Ishikawa (cell line): ENCODE data around the gene GLI3.

ENCODE experiments used
- CEBPB ChIP-seq: IDR thresholded peaks from 2 replicates; pipeline ENCODE4 v1.6.1; 2012
- CREB1 ChIP-seq: IDR thresholded peaks from 2 replicates; pipeline ENCODE4 v1.6.1; 2012; ENCODE audit warnings: low read depth
- EGR1 ChIP-seq: IDR thresholded peaks from 2 replicates; pipeline ENCODE4 v1.6.1; 2012
- EP300 ChIP-seq: IDR thresholded peaks from 2 replicates; pipeline ENCODE4 v1.6.1; 2012; ENCODE audit warnings: borderline replicate concordance
- FOXM1 ChIP-seq: IDR thresholded peaks from 2 replicates; pipeline ENCODE4 v1.6.1; 2012; ENCODE audit warnings: low read depth, borderline replicate concordance
- MAX ChIP-seq: IDR thresholded peaks from 2 replicates; pipeline ENCODE4 v1.6.1; 2012
- NFIC ChIP-seq: IDR thresholded peaks from 2 replicates; pipeline ENCODE4 v1.6.1; 2012
- RAD21 ChIP-seq: IDR thresholded peaks from 2 replicates; pipeline ENCODE4 v1.6.1; 2012; ENCODE audit warnings: low read depth
- REST ChIP-seq: IDR thresholded peaks from 2 replicates; pipeline ENCODE4 v1.6.1; 2012; ENCODE audit warnings: low read depth, mild to moderate bottlenecking
- TAF1 ChIP-seq: IDR thresholded peaks from 2 replicates; pipeline ENCODE4 v1.6.1; 2012; ENCODE audit warnings: low read depth, mild to moderate bottlenecking
- TCF12 ChIP-seq: IDR thresholded peaks from 2 replicates; pipeline ENCODE4 v1.6.1; 2012; ENCODE audit warnings: low read depth
- TEAD4 ChIP-seq: IDR thresholded peaks from 2 replicates; pipeline ENCODE4 v1.6.1; 2012
- USF1 ChIP-seq: IDR thresholded peaks from 2 replicates; pipeline ENCODE4 v1.6.1; 2012
- YY1 ChIP-seq: IDR thresholded peaks from 2 replicates; pipeline ENCODE4 v1.6.1; 2012; ENCODE audit warnings: low read depth
- ZBTB7A ChIP-seq: IDR thresholded peaks from 2 replicates; pipeline ENCODE4 v1.6.1; 2012; ENCODE audit warnings: low read depth

The GLI3 gene

DNA sequence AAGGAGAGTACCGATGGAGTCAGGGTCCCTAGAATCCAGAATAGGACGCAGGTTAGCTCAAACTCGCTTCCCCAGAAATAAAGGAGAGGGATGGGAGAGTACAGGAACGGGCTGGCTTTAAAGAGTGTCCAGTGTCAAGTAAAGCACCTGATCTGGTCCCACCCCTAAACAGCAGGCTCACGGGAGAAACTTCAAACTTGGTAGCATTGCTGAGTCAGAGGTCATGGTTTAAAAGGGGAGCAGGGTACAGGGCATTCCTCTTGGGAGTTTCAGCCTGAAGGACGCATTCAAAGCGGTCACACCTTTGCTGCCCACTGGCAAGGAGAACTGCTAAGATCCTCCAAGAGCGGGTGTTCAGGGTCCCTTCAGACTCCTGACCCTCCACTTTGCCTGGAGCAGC is 140.7 kb downstream of the GLI3 start:
- TF ChIP-seq USF1: no peak
- TF ChIP-seq EP300: no peak
- no peak for TF ChIP-seq FOXM1
- TF ChIP-seq REST: no peak
- no peak for TF ChIP-seq NFIC
- TF ChIP-seq MAX: no peak
- no peak for TF ChIP-seq CREB1
- TF ChIP-seq TCF12: no peak
- TF ChIP-seq ZBTB7A: no peak
- no peak for TF ChIP-seq TEAD4
- TF ChIP-seq CEBPB: no peak
- TF ChIP-seq TAF1: no peak

DNA sequence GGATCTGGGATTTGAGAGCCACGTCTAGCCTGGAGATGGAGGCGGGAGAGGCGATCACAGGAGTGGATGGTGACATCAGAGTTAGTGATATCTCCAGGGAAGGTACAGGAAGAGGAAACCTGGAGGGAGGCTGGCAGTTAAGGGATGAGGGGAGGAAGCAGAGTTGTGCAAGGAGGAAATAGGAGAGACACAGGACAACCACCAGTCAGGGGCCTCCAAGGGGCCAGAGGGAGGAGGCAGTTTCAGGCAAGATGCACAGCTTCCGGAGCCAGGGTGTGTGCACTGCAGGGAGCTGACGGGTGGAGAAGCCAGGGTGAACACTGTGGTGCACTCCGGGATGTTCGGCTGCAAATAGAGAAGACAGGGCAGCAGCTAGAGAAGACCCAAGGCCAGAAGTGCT is 141.2 kb downstream of the GLI3 start:
- no peak for TF ChIP-seq EP300
- no peak for TF ChIP-seq TCF12
- TF ChIP-seq TEAD4: no peak
- TF ChIP-seq ZBTB7A: no peak
- TF ChIP-seq USF1: no peak
- TF ChIP-seq FOXM1: no peak
- no peak for TF ChIP-seq YY1
- TF ChIP-seq CREB1: no peak

DNA sequence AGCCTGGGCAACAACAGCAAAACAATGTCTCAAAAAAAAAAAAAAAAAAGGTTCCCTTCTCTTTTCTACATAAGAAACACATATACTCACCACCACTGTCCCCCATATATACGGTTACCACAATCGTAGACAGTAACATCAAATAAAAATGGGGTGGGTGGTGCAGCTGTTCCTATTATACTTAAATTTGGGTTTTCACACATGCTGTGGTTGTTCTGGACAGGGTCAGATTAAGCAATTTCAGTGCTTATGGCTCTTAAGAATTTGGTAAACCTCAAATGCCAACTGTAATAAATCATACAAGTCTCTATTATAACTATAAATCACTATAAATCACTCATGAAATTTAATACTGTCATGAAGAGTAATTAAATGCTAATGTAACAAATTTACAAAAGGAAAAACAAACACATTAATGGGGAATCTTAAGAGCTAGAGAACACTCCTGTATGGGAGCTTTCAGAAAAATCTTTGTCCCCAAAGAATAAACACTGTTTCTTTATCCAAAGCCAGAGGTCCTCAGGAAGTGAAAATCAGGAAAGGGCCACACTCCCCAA is 143.6 kb downstream of the GLI3 start:
- TF ChIP-seq TAF1 (no peak), NFIC (no peak)

DNA sequence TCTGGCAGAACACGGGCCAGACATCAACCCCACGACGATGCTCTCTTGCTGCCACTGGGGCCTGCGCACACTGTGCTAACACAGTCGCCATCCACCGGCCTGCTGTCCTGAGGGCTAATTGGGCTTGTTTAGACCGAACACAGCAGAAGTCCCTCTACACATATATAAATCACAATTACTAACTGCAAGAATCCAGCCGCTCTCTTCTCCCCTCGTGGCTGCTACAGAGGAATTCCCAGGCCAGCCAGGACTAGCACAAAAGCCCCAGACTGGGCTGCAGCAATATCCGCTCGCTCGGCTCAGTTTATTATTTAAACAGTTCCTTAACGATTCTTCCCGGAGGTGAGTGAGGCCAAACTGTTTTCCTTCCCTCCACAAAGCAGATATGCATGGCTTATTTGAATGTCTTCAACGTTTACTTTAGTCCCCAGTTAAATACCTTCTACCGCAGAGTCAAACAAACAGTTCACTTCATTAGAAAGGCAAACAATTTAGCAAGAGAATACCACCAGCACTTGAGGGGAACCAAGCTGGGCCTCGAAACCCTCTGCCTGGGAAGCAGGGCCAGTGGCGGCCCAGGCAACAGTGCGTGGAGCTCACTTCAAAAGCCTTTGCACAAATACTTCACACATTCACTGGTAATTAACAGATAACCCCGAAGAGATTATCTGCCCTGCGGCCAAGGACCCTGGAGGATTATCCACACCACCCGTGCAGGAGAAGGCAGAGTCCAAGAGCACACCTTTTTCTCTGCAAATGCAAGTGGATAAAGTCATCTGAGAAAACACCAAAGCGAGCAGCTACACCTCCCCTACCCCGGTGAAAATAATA is 145.3 kb downstream of the GLI3 start:
- TF ChIP-seq EGR1 (no peak), REST (no peak), MAX (no peak)

GRCh38 chr7:42090806-42091205 is 146.2 kb downstream of the GLI3 start:
- TF ChIP-seq RAD21: no peak
- no peak for TF ChIP-seq USF1
- TF ChIP-seq MAX: no peak
- TF ChIP-seq ZBTB7A: no peak
- TF ChIP-seq REST: no peak
- no peak for TF ChIP-seq TEAD4
- TF ChIP-seq YY1: no peak
- no peak for TF ChIP-seq FOXM1
- no peak for TF ChIP-seq EP300
- TF ChIP-seq TCF12: no peak
- TF ChIP-seq NFIC: no peak
- TF ChIP-seq EGR1: no peak
- TF ChIP-seq CREB1: no peak
- no peak for TF ChIP-seq TAF1
- TF ChIP-seq CEBPB: no peak
